Fibroblast of pulmonary artery (primary cell): Measurements from ENCODE around the gene XYLT2.

Experiments used
- DNase-seq: peaks from one replicate; pipeline ENCODE4 v3.0.0-alpha.2; 2010; ENCODE audit warnings: low read depth
- H3K4me3 ChIP-seq: replicated peaks from 2 replicates; pipeline ENCODE4 v1.5.1; 2011; ENCODE audit warnings: low read depth, mild to moderate bottlenecking, control low read depth, low read length, moderate library complexity
- CTCF ChIP-seq: IDR thresholded peaks from 2 replicates; pipeline ENCODE4 v1.5.1; 2011; ENCODE audit warnings: mild to moderate bottlenecking, control low read depth, low read length, inconsistent platforms; ENCODE audit errors: missing control alignments

XYLT2 gene

DNA sequence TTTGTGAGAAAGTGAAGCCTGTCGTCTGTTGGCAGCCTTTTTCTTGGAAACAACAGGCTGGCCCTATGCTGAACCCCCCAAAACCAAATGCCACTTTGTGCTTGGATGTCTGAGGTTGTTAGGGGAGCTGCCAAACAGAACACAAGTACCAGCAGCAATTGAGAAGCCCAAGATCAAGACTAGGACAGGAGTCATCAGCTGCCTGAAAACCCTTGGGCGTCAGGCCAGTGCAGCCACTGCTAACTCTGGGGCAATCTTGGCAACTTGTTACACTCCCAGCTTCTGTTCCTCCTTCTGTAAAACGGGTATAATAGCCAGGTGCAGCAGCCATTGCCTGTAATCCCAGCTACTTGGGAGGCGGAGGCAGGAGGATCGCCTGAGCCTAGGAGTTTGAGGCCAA, 60.7 kb downstream of the XYLT2 start:
- no peak for TF ChIP-seq CTCF

GRCh38 chr17:50407921-50408320, 62.0 kb downstream of the XYLT2 start:
- H3K4me3 ChIP-seq = no peak overlapping the region
- DNase-seq = no peak
- TF ChIP-seq CTCF = no peak

More for the DNA sequence above, 60.7 kb downstream of the XYLT2 start:
- no peak overlapping the region for H3K4me3 ChIP-seq
- no peak for DNase-seq
